GM12892 (cell line): ENCODE data around the gene NCAPD2.

Experiments used
- POLR2A ChIP-seq: IDR thresholded peaks from 2 replicates; pipeline ENCODE4 v1.6.1; 2011; ENCODE audit warnings: low read depth, low read length, control low read depth
- POLR2AphosphoS5 ChIP-seq: IDR thresholded peaks from 2 replicates; pipeline ENCODE4 v1.6.1; 2011; ENCODE audit warnings: low read depth, low read length, control low read depth
- TAF1 ChIP-seq: IDR thresholded peaks from 2 replicates; pipeline ENCODE4 v1.6.1; 2011; ENCODE audit warnings: low read depth, mild to moderate bottlenecking, control low read depth, low read length, borderline replicate concordance

DNA sequence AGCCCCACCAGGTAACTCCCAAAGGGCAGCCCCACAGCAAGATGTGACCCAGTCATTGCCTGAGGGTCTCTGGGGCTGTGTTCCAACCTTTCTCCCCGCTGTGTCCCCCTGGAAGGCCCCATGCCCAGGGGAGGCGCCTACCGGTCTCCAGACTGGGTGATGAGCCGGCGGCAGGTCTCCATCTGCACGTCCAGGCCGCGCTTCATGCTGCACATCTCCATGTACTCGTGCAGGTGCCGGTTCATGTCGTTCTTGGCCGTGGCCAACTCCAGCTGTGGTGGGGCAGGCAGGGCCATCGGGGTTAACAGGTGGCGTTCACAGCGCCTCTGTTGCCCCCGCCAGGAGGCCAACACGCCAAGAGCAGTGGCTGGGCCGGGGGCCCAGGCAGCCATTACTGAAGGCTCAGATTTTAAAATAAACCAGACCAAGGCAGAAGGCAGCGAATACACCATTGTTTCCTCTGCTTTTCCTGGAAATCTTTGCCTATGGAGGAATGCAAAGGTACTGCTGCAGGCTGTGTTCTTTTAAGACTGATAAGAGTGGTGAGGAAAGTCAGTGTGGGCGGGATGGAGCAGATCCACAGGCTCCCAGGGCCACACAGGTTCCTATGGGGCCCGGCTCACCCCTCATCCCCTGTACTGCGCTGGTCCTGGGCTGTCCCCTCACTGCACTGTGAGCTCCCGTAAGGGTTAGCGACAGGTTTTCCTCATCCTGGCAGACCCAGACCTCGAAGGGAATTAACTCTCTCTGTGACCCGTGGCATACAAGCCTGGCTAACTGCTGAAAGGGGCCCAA lies 47.7 kb downstream of the NCAPD2 start:
- TF ChIP-seq TAF1 (no peak), POLR2A (no peak), POLR2AphosphoS5 (no peak)
